ENCODE measurements around the gene DPH5. TPM values are rescaled to one million over a fixed set of nuclear protein-coding genes. Genes with fewer than 3 reads are reported as not detected.
A peak's percentile ranks its signal among the peaks of the same experiment; 100 is the strongest.
"Not testable (repeated sequence)": the region's sequence is repeated elsewhere in the genome, so short reads cannot be mapped to it uniquely, and the experiment has no call there.

The DPH5 gene
- total RNA-seq, 1 donor from 2014 or later: 51.9 TPM

GRCh38 chr1:100955322-100955721, 70.3 kb downstream of the DPH5 start:
- Mint-ChIP-seq H3K4me3 (no peak overlapping the region), H3K27me3 (no peaks in the 10 kb centered on the region), H3K36me3 (ENCODE audit: low read depth) (peaks cover 31% of the 10 kb centered on the region), H3K27ac (no peak overlapping the region), H3K9me3 (peaks cover 6% of the 10 kb centered on the region), H3K4me1 (peaks cover 26% of the 10 kb centered on the region)
- CTCF ChIA-PET: interaction anchor here (0.8 to 1.2 kb wide), 2 partner anchors 34 to 403 kb away, joined by 3 to 4 read pairs; no protein-coding TSS in a partner anchor
- POLR2A ChIA-PET: no interaction called here
- ATAC-seq (ENCODE audit: low read depth) (no peak), DNase-seq (no peak)
- TF ChIP-seq, protein P1, sequence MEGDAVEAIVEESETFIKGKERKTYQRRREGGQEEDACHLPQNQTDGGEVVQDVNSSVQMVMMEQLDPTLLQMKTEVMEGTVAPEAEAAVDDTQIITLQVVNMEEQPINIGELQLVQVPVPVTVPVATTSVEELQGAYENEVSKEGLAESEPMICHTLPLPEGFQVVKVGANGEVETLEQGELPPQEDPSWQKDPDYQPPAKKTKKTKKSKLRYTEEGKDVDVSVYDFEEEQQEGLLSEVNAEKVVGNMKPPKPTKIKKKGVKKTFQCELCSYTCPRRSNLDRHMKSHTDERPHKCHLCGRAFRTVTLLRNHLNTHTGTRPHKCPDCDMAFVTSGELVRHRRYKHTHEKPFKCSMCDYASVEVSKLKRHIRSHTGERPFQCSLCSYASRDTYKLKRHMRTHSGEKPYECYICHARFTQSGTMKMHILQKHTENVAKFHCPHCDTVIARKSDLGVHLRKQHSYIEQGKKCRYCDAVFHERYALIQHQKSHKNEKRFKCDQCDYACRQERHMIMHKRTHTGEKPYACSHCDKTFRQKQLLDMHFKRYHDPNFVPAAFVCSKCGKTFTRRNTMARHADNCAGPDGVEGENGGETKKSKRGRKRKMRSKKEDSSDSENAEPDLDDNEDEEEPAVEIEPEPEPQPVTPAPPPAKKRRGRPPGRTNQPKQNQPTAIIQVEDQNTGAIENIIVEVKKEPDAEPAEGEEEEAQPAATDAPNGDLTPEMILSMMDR (IDR thresholded peaks at IDR 0.05): no peak
- intact Hi-C loops (cut with micrococcal nuclease): no loop called here

GRCh38 chr1:100953960-100954730, 71.4 kb downstream of the DPH5 start:
- ATAC-seq (ENCODE audit: low read depth) (no peak), DNase-seq (no peak)
- Mint-ChIP-seq H3K4me1 (peaks cover 38% of the 10 kb centered on the region), H3K27me3 (no peaks in the 10 kb centered on the region), H3K36me3 (ENCODE audit: low read depth) (peaks cover 27% of the 10 kb centered on the region), H3K27ac (no peak overlapping the region), H3K9me3 (peaks cover 6% of the 10 kb centered on the region), H3K4me3 (no peak overlapping the region)
- CTCF ChIA-PET: no interaction called here
- POLR2A ChIA-PET: no interaction called here
- TF ChIP-seq, protein P1 (IDR thresholded peaks at IDR 0.05): no peak
- intact Hi-C loops (cut with micrococcal nuclease): no loop called here

GRCh38 chr1:100952970-100953369, 72.6 kb downstream of the DPH5 start:
- H3K27ac Mint-ChIP-seq: peak overlapping the region; percentile 26

DNA sequence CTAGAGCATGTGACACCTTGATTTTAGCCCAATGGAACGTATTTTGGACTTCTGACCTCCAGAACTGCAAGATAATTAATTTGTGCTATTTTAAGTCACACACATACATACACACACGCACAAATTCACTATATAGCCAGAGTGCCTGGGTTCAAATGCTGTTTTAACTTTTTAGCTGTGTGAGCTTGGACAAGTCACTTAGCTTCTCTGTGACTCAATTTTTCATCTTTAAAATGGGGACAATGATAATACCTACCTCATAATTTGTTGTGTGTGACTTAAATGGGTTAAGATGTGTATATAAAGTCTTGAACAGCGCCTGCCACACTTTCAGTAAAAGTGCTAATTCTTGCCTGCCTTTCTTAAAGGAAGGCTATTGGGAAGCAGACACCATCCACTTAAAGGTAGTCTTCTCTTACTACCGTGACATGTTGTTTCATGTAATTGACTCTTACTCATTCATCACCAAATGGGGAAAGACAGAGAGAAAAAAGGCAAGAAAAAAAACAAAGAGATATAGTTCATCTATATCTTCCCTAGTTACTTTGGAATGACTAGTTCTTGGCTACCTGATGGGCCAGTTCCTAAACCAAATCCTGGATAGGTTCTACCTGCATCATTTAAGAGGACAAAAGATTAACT, 73.4 kb downstream of the DPH5 start:
- DNase-seq (no peak), ATAC-seq (ENCODE audit: low read depth) (no peak)
- CTCF ChIA-PET: no interaction called here
- H3K4me1 Mint-ChIP-seq: peaks cover 56% of the 10 kb centered on the region
- POLR2A ChIA-PET: no interaction called here
- peaks cover 12% of the 10 kb centered on the region for H3K9me3 Mint-ChIP-seq
- peaks cover 41% of the 10 kb centered on the region for H3K36me3 Mint-ChIP-seq (ENCODE audit: low read depth)
- H3K27ac Mint-ChIP-seq: no peak overlapping the region
- TF ChIP-seq, protein P1 (IDR thresholded peaks at IDR 0.05): no peak
- intact Hi-C loops (cut with micrococcal nuclease): no loop called here
- no peak overlapping the region for H3K4me3 Mint-ChIP-seq
- H3K27me3 Mint-ChIP-seq: no peaks in the 10 kb centered on the region

More at GRCh38 chr1:100952970-100953369, 72.6 kb downstream of the DPH5 start:
- ATAC-seq (ENCODE audit: low read depth); DNase-seq; H3K27me3 Mint-ChIP-seq; POLR2A ChIA-PET; H3K4me3 Mint-ChIP-seq; CTCF ChIA-PET; intact Hi-C loops (cut with micrococcal nuclease): not testable (repeated sequence)
- Mint-ChIP-seq H3K4me1 (peaks cover 48% of the 10 kb centered on the region), H3K9me3 (peaks cover 10% of the 10 kb centered on the region), H3K36me3 (ENCODE audit: low read depth) (peaks cover 36% of the 10 kb centered on the region)

GRCh38 chr1:100950781-100951180, 74.8 kb downstream of the DPH5 start:
- Mint-ChIP-seq H3K4me1 (peaks cover 66% of the 10 kb centered on the region), H3K4me3 (no peak overlapping the region), H3K36me3 (ENCODE audit: low read depth) (peaks cover 54% of the 10 kb centered on the region), H3K27ac (peak overlapping the region; percentile 72), H3K9me3 (peaks cover 22% of the 10 kb centered on the region), H3K27me3 (no peaks in the 10 kb centered on the region)
- intact Hi-C loops (cut with micrococcal nuclease): no loop called here
- ATAC-seq (ENCODE audit: low read depth) (no peak), DNase-seq (no peak)
- POLR2A ChIA-PET: no interaction called here
- CTCF ChIA-PET: interaction anchor here (2.4 kb wide), 1 partner anchor 338 kb away, joined by 8 read pairs; no protein-coding TSS in a partner anchor
- TF ChIP-seq, protein P1 (IDR thresholded peaks at IDR 0.05): no peak
